Endothelial cell (in vitro differentiated cells): ENCODE results near the gene LRRC75B. TPM values are rescaled to one million over a fixed set of nuclear protein-coding genes. Genes with fewer than 3 reads are reported as not detected.

ENCODE experiments used
- DNase-seq: peaks from one replicate; pipeline ENCODE4 v3.0.0; 2021; ENCODE audit warnings: low spot score
- H3K27ac Mint-ChIP-seq: one replicate; pipeline ENCODE4 v1.8.0; 2021; ENCODE audit warnings: mixed read lengths, inconsistent platforms; ENCODE audit not compliant: unreplicated experiment
- H3K27me3 Mint-ChIP-seq: one replicate; pipeline ENCODE4 v1.8.0; 2021; ENCODE audit warnings: mild to moderate bottlenecking, moderate library complexity, mixed read lengths, inconsistent platforms; ENCODE audit not compliant: unreplicated experiment
- H3K36me3 Mint-ChIP-seq: one replicate; pipeline ENCODE4 v1.8.0; 2021; ENCODE audit warnings: mild to moderate bottlenecking, low read depth, mixed read lengths, inconsistent platforms; ENCODE audit not compliant: unreplicated experiment
- H3K4me1 Mint-ChIP-seq: one replicate; pipeline ENCODE4 v1.8.0; 2021; ENCODE audit warnings: mild to moderate bottlenecking, mixed read lengths, inconsistent platforms; ENCODE audit not compliant: unreplicated experiment
- H3K4me3 Mint-ChIP-seq: one replicate; pipeline ENCODE4 v1.8.0; 2021; ENCODE audit warnings: mild to moderate bottlenecking, mixed read lengths, inconsistent platforms; ENCODE audit not compliant: unreplicated experiment
- H3K9me3 Mint-ChIP-seq: one replicate; pipeline ENCODE4 v1.8.0; 2021; ENCODE audit warnings: mixed read lengths, inconsistent platforms; ENCODE audit not compliant: unreplicated experiment
- total RNA-seq: library from RNA; stranded (reverse); fragmentation: NEBNext Ultra II Directional; extraction: Animal tissue kit (Norgen Biotek cat#: 25700); gene quantifications from one replicate; pipeline ENCODE4 v1.2.1, GENCODE V29; 2021; ENCODE audit not compliant: unreplicated experiment
- TF ChIP-seq, protein P1 (sequence below): fragments of 200-600 bp; sonication (generic); IDR thresholded peaks from one replicate; pipeline ENCODE4 v1.5.0; 2021; ENCODE audit warnings: antibody characterized with exemption; ENCODE audit not compliant: unreplicated experiment

Gene LRRC75B
- total RNA-seq, 1 donor from 2014 or later = 26.9 TPM

DNA sequence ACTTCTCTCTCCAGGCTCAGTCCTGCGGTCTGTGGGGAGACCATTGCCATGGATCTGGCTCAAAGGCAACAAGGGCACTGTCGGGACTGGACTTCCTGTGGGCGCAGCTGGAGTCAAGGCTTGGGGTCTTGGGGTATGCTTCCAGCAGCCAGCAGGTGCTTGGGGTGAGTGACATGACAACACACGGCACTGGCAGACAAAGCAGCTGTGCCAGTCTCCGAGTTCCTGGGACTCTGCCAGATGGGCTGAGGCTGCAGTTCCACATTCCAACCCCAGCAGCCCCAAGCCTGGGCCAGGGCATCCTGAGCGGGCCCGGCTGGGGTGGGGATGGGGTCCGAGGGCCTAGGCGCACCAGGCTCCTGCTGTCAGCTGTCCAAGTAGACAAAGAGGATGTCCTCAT is 50.2 kb downstream of the LRRC75B start:
- peaks cover 40% of the 10 kb centered on the region for H3K36me3 Mint-ChIP-seq
- no peaks in the 10 kb centered on the region for H3K4me1 Mint-ChIP-seq
- H3K27ac Mint-ChIP-seq = no peak overlapping the region
- DNase-seq = no peak
- TF ChIP-seq, protein P1, sequence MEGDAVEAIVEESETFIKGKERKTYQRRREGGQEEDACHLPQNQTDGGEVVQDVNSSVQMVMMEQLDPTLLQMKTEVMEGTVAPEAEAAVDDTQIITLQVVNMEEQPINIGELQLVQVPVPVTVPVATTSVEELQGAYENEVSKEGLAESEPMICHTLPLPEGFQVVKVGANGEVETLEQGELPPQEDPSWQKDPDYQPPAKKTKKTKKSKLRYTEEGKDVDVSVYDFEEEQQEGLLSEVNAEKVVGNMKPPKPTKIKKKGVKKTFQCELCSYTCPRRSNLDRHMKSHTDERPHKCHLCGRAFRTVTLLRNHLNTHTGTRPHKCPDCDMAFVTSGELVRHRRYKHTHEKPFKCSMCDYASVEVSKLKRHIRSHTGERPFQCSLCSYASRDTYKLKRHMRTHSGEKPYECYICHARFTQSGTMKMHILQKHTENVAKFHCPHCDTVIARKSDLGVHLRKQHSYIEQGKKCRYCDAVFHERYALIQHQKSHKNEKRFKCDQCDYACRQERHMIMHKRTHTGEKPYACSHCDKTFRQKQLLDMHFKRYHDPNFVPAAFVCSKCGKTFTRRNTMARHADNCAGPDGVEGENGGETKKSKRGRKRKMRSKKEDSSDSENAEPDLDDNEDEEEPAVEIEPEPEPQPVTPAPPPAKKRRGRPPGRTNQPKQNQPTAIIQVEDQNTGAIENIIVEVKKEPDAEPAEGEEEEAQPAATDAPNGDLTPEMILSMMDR = no peak
- no peak overlapping the region for H3K4me3 Mint-ChIP-seq
- peaks cover 2% of the 10 kb centered on the region for H3K27me3 Mint-ChIP-seq
- no peaks in the 10 kb centered on the region for H3K9me3 Mint-ChIP-seq

GRCh38 chr22:24541681-24542515 is 51.0 kb downstream of the LRRC75B start:
- Mint-ChIP-seq H3K4me1 (no peaks in the 10 kb centered on the region), H3K27ac (no peak overlapping the region), H3K9me3 (no peaks in the 10 kb centered on the region), H3K4me3 (no peak overlapping the region), H3K27me3 (peaks cover 2% of the 10 kb centered on the region), H3K36me3 (peaks cover 32% of the 10 kb centered on the region)
- TF ChIP-seq, protein P1 = no peak
- DNase-seq = no peak

GRCh38 chr22:24540470-24540869 is 52.4 kb downstream of the LRRC75B start:
- Mint-ChIP-seq H3K9me3 (no peaks in the 10 kb centered on the region), H3K36me3 (peaks cover 23% of the 10 kb centered on the region), H3K27me3 (no peaks in the 10 kb centered on the region), H3K4me3 (no peak overlapping the region), H3K27ac (no peak overlapping the region), H3K4me1 (no peaks in the 10 kb centered on the region)
- DNase-seq = no peak
- TF ChIP-seq, protein P1 = no peak

GRCh38 chr22:24536089-24536488 is 56.8 kb downstream of the LRRC75B start:
- no peaks in the 10 kb centered on the region for H3K27me3 Mint-ChIP-seq
- DNase-seq = no peak
- no peaks in the 10 kb centered on the region for H3K4me1 Mint-ChIP-seq
- H3K36me3 Mint-ChIP-seq = peaks cover 15% of the 10 kb centered on the region
- H3K27ac Mint-ChIP-seq = no peak overlapping the region
- no peak overlapping the region for H3K4me3 Mint-ChIP-seq
- H3K9me3 Mint-ChIP-seq = no peaks in the 10 kb centered on the region
- TF ChIP-seq, protein P1 = no peak

Other genes starting within 250 kb of the LRRC75B start
- 18.5 TPM for gene ADORA2A, start 165.5 kb downstream of the LRRC75B start, total RNA-seq
- gene UPB1, start 97.7 kb downstream of the LRRC75B start, total RNA-seq = 0.13 TPM
- 83.8 TPM for gene GUCD1, start 37.9 kb downstream of the LRRC75B start, total RNA-seq
- gene SNRPD3, start 37.1 kb downstream of the LRRC75B start, total RNA-seq = 103 TPM
- 4.6 TPM for gene GGT1, start 10.1 kb upstream of the LRRC75B start, total RNA-seq
- gene PIWIL3, start 181.6 kb upstream of the LRRC75B start, total RNA-seq = not detected
- 2.4 TPM for gene SGSM1, start 213.1 kb upstream of the LRRC75B start, total RNA-seq